Tibial nerve (tissue), 4 donors: ENCODE results near the gene CEP95.

Experiments
- CTCF ChIP-seq, 5 experiments: fragments of 200-600 bp in 3 of 5; fragments of 450-650 bp in 2 of 5; sonication (generic) in 3 of 5; IDR thresholded peaks; one replicate each; pipeline ENCODE4 v1.5.1; 2016 to 2019; ENCODE audit warnings: antibody characterized with exemption in 5 of 5, mild to moderate bottlenecking in 3 of 5, moderate library complexity in 2 of 5
- EP300 ChIP-seq, 2 donors: sonication (generic); formaldehyde crosslinking; IDR thresholded peaks; one replicate each; pipeline ENCODE4 v1.6.1; 2017; ENCODE audit warnings: antibody characterized with exemption in 2 of 2, mild to moderate bottlenecking in 1 of 2
- POLR2A ChIP-seq, 2 donors: fragments of 450-650 bp; IDR thresholded peaks; one replicate each; pipeline ENCODE4 v1.6.1; 2017; ENCODE audit warnings: antibody characterized with exemption in 2 of 2, mild to moderate bottlenecking in 2 of 2, moderate library complexity in 2 of 2

- TF ChIP-seq CTCF (IDR thresholded peaks at IDR 0.05) (no peak), EP300 (IDR thresholded peaks at IDR 0.05) (no peak), POLR2A (IDR thresholded peaks at IDR 0.05) (no peak)
Observed at GRCh38 chr17:64491994-64492393, 14.8 kb upstream of the CEP95 start.
